Adrenal gland (tissue), 5 donors: ENCODE results near the gene CORO1C.

Experiments
- CTCF ChIP-seq, 6 experiments: fragments of 450-650 bp in 4 of 6; fragments of 200-600 bp in 2 of 6; sonication (generic) in 1 of 6; IDR thresholded peaks; 1 replicate in 5 of 6; 2 replicates in 1 of 6; pipeline versions ENCODE4 v1.5.1 to v1.8.0; 2016 to 2021; ENCODE audit warnings: antibody characterized with exemption in 6 of 6, mild to moderate bottlenecking in 2 of 6, moderate library complexity in 1 of 6
- POLR2A ChIP-seq, 2 donors: fragments of 450-650 bp; IDR thresholded peaks; one replicate each; pipeline ENCODE4 v1.6.1; 2017; ENCODE audit warnings: antibody characterized with exemption in 2 of 2, mild to moderate bottlenecking in 2 of 2, moderate library complexity in 1 of 2
- donor health status: DM: no; HTN: no; CAD: no.

GRCh38 chr12:108685469-108686260 lies 45.7 kb downstream of the CORO1C start:
- no peak for TF ChIP-seq CTCF (IDR thresholded peaks at IDR 0.05)
- no peak for TF ChIP-seq POLR2A (IDR thresholded peaks at IDR 0.05)
